ENCODE data around the gene UNC5B. TPM values are rescaled to one million over a fixed set of nuclear protein-coding genes. Genes with fewer than 3 reads are reported as not detected.
"Not testable (repeated sequence)": the region's sequence is repeated elsewhere in the genome, so short reads cannot be mapped to it uniquely, and the experiment has no call there.

Gene UNC5B
- polyA plus RNA-seq, 4 donors, result 44.7 to 106 (median 49.3) TPM

- no peak for DNase-seq (ENCODE audit: low read depth in 4 of 4, low spot score in 3 of 4)
Observed at GRCh38 chr10:71207578-71207977, 4.8 kb upstream of the UNC5B start.

GRCh38 chr10:71209352-71209715, 3.0 kb upstream of the UNC5B start:
- DNase-seq (ENCODE audit: low read depth in 4 of 4, low spot score in 3 of 4), result no peak

GRCh38 chr10:71209731-71210541, 2.4 kb upstream of the UNC5B start:
- no peak for DNase-seq (ENCODE audit: low read depth in 4 of 4, low spot score in 3 of 4)

- no peak for DNase-seq (ENCODE audit: low read depth in 4 of 4, low spot score in 3 of 4)
Observed at GRCh38 chr10:71210542-71210871, 1.9 kb upstream of the UNC5B start.

- DNase-seq (ENCODE audit: low read depth in 4 of 4, low spot score in 3 of 4), result no peak
Observed at GRCh38 chr10:71211053-71211452, 1.3 kb upstream of the UNC5B start.

- DNase-seq (ENCODE audit: low read depth in 4 of 4, low spot score in 3 of 4), result no peak
Observed at GRCh38 chr10:71211775-71212317, 524 bp upstream of the UNC5B start.

GRCh38 chr10:71213127-71213621, 804 bp downstream of the UNC5B start:
- no peak for DNase-seq (ENCODE audit: low read depth in 4 of 4, low spot score in 3 of 4)

- no peak for DNase-seq (ENCODE audit: low read depth in 4 of 4, low spot score in 3 of 4)
Observed at GRCh38 chr10:71213761-71214440, 1.5 kb downstream of the UNC5B start.

- no peak for DNase-seq (ENCODE audit: low read depth in 4 of 4, low spot score in 3 of 4)
Observed at GRCh38 chr10:71214641-71215559, 2.5 kb downstream of the UNC5B start.

GRCh38 chr10:71216363-71216695, 4.0 kb downstream of the UNC5B start:
- no peak for DNase-seq (ENCODE audit: low read depth in 4 of 4, low spot score in 3 of 4)

GRCh38 chr10:71216751-71217265, 4.4 kb downstream of the UNC5B start:
- no peak for DNase-seq (ENCODE audit: low read depth in 4 of 4, low spot score in 3 of 4)

- DNase-seq (ENCODE audit: low read depth in 4 of 4, low spot score in 3 of 4), result no peak
Observed at GRCh38 chr10:71217266-71218045, 5.1 kb downstream of the UNC5B start.

- DNase-seq (ENCODE audit: low read depth in 4 of 4, low spot score in 3 of 4), result no peak
Observed at GRCh38 chr10:71218046-71218650, 5.8 kb downstream of the UNC5B start.

- no peak for DNase-seq (ENCODE audit: low read depth in 4 of 4, low spot score in 3 of 4)
Observed at GRCh38 chr10:71218651-71219050, 6.3 kb downstream of the UNC5B start.

- not testable (repeated sequence) for DNase-seq (ENCODE audit: low read depth in 4 of 4, low spot score in 3 of 4)
Observed at GRCh38 chr10:71219236-71219917, 7.0 kb downstream of the UNC5B start.

- DNase-seq (ENCODE audit: low read depth in 4 of 4, low spot score in 3 of 4), result no peak
Observed at GRCh38 chr10:71219918-71220688, 7.7 kb downstream of the UNC5B start.

- no peak for DNase-seq (ENCODE audit: low read depth in 4 of 4, low spot score in 3 of 4)
Observed at GRCh38 chr10:71220689-71221540, 8.5 kb downstream of the UNC5B start.

Measured in left renal pelvis (tissue), 4 donors.